Mesothelial cell of epicardium (in vitro differentiated cells): ENCODE results near the gene FARSB. TPM values are rescaled to one million over a fixed set of nuclear protein-coding genes. Genes with fewer than 3 reads are reported as not detected.

ENCODE experiments used
- DNase-seq, 2 experiments: peaks; one replicate each; pipeline ENCODE4 v3.0.0; 2021; ENCODE audit warnings: low spot score in 2 of 2; ENCODE audit not compliant: unreplicated experiment in 2 of 2
- H3K27ac Mint-ChIP-seq: 2 replicates; pipeline ENCODE4 v1.8.0; 2021; ENCODE audit warnings: mixed read lengths
- H3K27me3 Mint-ChIP-seq: 2 replicates; pipeline ENCODE4 v1.8.0; 2021; ENCODE audit warnings: low read depth, mixed read lengths
- H3K36me3 Mint-ChIP-seq: 2 replicates; pipeline ENCODE4 v1.8.0; 2021; ENCODE audit warnings: mixed read lengths
- H3K4me1 Mint-ChIP-seq: 2 replicates; pipeline ENCODE4 v1.8.0; 2021; ENCODE audit warnings: mixed read lengths
- H3K4me3 Mint-ChIP-seq: 2 replicates; pipeline ENCODE4 v1.8.0; 2021; ENCODE audit warnings: mild to moderate bottlenecking, moderate library complexity, mixed read lengths
- H3K9me3 Mint-ChIP-seq: 2 replicates; pipeline ENCODE4 v1.8.0; 2021; ENCODE audit warnings: mixed read lengths
- CTCF ChIP-seq: fragments of 200-600 bp; sonication (generic); IDR thresholded peaks from one replicate; pipeline ENCODE4 v1.5.0; 2021; ENCODE audit warnings: antibody characterized with exemption; ENCODE audit not compliant: unreplicated experiment
- total RNA-seq: library from RNA; stranded (reverse); gene quantifications from 3 replicates; pipeline ENCODE4 v1.2.1, GENCODE V29; 2021

Gene FARSB
- total RNA-seq, 1 donor from 2014 or later, result 17.7 TPM

GRCh38 chr2:222535477-222535876 lies 120.4 kb downstream of the FARSB start:
- no peaks in the 10 kb centered on the region for H3K36me3 Mint-ChIP-seq
- H3K4me1 Mint-ChIP-seq, result peaks cover 7% of the 10 kb centered on the region
- no peak overlapping the region for H3K4me3 Mint-ChIP-seq
- peaks cover 8% of the 10 kb centered on the region for H3K9me3 Mint-ChIP-seq
- no peak overlapping the region for H3K27ac Mint-ChIP-seq
- H3K27me3 Mint-ChIP-seq, result peaks cover 28% of the 10 kb centered on the region
- TF ChIP-seq CTCF, result no peak
- DNase-seq, result no peak

GRCh38 chr2:222532315-222532714 lies 123.6 kb downstream of the FARSB start:
- H3K36me3 Mint-ChIP-seq, result no peaks in the 10 kb centered on the region
- peaks cover 19% of the 10 kb centered on the region for H3K9me3 Mint-ChIP-seq
- no peak overlapping the region for H3K4me3 Mint-ChIP-seq
- TF ChIP-seq CTCF, result no peak
- no peak overlapping the region for H3K27ac Mint-ChIP-seq
- no peak for DNase-seq
- H3K4me1 Mint-ChIP-seq, result peaks cover 7% of the 10 kb centered on the region
- H3K27me3 Mint-ChIP-seq, result peaks cover 21% of the 10 kb centered on the region

GRCh38 chr2:222526480-222527277 lies 129.2 kb downstream of the FARSB start:
- Mint-ChIP-seq H3K27me3 (no peaks in the 10 kb centered on the region), H3K4me3 (no peak overlapping the region), H3K27ac (no peak overlapping the region), H3K4me1 (no peaks in the 10 kb centered on the region), H3K9me3 (peaks cover 22% of the 10 kb centered on the region), H3K36me3 (no peaks in the 10 kb centered on the region)
- no peak for TF ChIP-seq CTCF
- DNase-seq, result no peak

- H3K27ac Mint-ChIP-seq, result no peak overlapping the region
- no peak for DNase-seq
- H3K4me1 Mint-ChIP-seq, result no peaks in the 10 kb centered on the region
- H3K4me3 Mint-ChIP-seq, result no peak overlapping the region
- H3K27me3 Mint-ChIP-seq, result no peaks in the 10 kb centered on the region
- no peak for TF ChIP-seq CTCF
- H3K36me3 Mint-ChIP-seq, result no peaks in the 10 kb centered on the region
- peaks cover 16% of the 10 kb centered on the region for H3K9me3 Mint-ChIP-seq
These were observed 130.1 kb downstream of the FARSB start for GRCh38 chr2:222525811-222526210.

GRCh38 chr2:222523783-222524544 lies 131.9 kb downstream of the FARSB start:
- no peak overlapping the region for H3K4me3 Mint-ChIP-seq
- no peak for DNase-seq
- H3K9me3 Mint-ChIP-seq, result peaks cover 11% of the 10 kb centered on the region
- no peaks in the 10 kb centered on the region for H3K27me3 Mint-ChIP-seq
- no peak overlapping the region for H3K27ac Mint-ChIP-seq
- no peaks in the 10 kb centered on the region for H3K36me3 Mint-ChIP-seq
- peaks cover 2% of the 10 kb centered on the region for H3K4me1 Mint-ChIP-seq
- no peak for TF ChIP-seq CTCF
